Epithelial cell of esophagus (primary cell): ENCODE data around the gene TMEM123.

ENCODE experiments used
- DNase-seq: peaks from one replicate; pipeline ENCODE4 v3.0.0; 2010; ENCODE audit warnings: low read depth
- H3K4me3 ChIP-seq: 2 replicates; pipeline ENCODE4 v1.5.1; 2011; ENCODE audit warnings: mild to moderate bottlenecking, low read length, control low read depth
- TF ChIP-seq, protein P1 (sequence below): IDR thresholded peaks from 2 replicates; pipeline ENCODE4 v1.5.1; 2011; ENCODE audit warnings: low read depth, mild to moderate bottlenecking, low read length, control low read depth, inconsistent platforms; ENCODE audit not compliant: insufficient read depth; ENCODE audit errors: missing control alignments

Gene TMEM123

DNA sequence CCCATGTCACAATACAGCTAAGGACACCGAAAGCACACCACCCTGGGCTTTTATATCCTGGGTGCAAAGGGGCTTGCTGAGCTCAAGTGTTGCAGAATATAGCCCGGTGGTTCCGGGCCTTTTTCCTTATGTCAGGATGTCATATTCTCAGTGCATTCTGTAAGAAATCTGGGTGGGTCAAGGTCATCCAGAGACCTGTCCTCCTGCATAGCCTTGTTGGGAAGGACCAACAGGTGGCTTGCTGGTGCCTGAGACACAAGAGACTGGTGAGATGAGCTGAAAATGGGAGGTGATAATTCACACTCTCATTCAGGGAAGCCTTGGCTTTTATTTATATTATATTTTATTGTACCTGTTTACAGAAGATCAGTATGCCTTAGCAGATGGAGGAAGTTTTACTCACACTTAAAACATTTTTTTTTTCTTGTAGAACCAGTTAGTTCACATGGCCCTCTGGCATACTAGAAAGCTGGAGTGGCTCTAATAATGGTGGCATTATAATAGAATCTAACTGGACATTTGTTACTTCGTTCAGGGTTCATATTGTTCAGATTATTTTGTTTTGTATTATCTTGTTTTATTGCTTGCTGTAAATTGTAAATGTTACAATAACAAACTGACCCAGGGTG, 14.6 kb upstream of the TMEM123 start:
- TF ChIP-seq, protein P1, sequence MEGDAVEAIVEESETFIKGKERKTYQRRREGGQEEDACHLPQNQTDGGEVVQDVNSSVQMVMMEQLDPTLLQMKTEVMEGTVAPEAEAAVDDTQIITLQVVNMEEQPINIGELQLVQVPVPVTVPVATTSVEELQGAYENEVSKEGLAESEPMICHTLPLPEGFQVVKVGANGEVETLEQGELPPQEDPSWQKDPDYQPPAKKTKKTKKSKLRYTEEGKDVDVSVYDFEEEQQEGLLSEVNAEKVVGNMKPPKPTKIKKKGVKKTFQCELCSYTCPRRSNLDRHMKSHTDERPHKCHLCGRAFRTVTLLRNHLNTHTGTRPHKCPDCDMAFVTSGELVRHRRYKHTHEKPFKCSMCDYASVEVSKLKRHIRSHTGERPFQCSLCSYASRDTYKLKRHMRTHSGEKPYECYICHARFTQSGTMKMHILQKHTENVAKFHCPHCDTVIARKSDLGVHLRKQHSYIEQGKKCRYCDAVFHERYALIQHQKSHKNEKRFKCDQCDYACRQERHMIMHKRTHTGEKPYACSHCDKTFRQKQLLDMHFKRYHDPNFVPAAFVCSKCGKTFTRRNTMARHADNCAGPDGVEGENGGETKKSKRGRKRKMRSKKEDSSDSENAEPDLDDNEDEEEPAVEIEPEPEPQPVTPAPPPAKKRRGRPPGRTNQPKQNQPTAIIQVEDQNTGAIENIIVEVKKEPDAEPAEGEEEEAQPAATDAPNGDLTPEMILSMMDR = no peak
- peak; percentile 76 for DNase-seq
- no peak overlapping the region for H3K4me3 ChIP-seq

DNA sequence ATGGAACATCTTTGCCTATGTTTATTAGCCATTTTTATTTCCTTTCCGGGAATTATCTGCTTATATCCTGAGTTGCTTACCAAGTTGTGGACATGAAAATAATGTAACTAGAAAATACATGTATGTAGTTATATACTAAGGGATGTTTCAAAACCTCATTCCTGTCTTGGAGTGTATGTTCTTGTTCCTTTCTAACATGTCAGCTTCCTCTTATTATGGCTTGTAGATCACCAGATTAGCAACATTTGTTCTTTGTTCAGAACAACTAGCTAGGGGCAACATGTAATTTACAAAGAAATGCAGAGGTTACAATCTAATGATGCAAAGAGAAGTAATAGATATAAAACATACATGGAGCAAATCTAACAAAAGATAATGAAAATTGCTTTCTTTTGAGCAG, 13.1 kb upstream of the TMEM123 start:
- TF ChIP-seq, protein P1 = no peak

DNA sequence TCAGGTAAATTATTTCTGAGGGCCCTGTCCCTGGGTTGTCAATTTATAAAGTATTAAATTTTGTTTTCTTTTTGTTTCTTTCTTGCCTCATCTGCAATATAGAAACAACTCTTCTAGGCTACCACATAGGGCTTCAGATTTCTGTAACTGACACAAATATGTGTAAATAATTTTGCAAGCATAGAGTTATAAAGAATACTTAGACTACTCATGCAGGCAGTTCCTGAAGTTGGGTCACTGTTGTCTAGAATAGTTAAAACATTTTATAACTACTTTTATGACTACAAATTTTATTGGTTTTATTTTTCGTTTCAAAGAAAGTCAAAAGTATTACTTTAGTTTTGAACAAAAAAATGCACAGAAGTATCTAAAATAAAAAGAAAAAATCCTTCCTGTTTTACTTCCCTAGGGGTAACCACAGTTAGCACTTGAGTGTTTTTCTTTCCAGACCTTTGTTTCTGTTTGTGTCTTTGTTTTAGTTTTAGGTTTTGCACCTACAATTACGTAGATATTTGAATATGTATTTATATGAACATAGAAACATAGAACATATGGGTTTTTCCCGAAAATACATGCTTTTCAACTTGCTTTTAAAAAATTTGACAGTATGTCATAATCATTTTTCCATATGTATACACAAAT, 12.4 kb upstream of the TMEM123 start:
- no peak overlapping the region for H3K4me3 ChIP-seq
- no peak for DNase-seq
- TF ChIP-seq, protein P1 = no peak

More for the DNA sequence above, 13.1 kb upstream of the TMEM123 start:
- no peak overlapping the region for H3K4me3 ChIP-seq
- no peak for DNase-seq

DNA sequence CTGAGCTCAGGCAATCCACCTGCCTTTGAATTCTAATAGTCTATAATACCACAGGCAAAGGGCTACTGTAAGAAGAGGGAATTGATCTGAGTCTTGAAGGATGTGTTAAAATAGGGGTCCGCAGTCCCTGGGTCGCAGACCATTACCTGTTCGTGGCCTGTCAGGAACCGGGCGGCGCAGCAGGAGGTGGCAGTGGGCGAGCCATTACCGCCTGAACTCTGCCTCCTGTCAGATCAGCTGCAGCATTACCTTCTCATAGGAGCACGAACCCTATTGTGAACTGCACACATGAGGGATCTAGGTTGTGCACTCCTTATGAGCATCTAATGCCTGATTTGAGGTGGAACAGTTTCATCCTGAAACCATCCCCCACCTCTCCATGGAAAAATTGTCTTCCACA, 11.5 kb upstream of the TMEM123 start:
- TF ChIP-seq, protein P1 = no peak
- no peak overlapping the region for H3K4me3 ChIP-seq
- no peak for DNase-seq

DNA sequence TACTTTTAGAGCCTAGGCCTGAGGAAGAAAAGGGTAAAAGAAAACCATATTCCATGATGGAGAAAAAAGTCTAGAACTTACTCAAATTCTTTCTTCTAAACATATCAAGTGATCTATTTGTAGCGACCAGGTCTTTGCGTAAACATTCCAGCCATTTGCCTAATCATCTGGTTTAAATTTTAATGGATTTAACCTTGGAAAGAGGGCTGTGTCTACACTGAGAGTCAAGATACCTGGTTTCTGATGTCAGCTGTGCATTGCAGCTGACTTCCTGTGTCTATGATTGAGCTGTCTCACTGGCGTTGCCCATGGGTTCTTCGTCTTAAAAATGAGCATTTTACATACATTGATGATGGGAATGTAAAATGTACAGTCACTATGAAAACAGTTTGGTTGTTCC, 10.0 kb upstream of the TMEM123 start:
- H3K4me3 ChIP-seq = no peak overlapping the region
- TF ChIP-seq, protein P1 = no peak
- DNase-seq = no peak

DNA sequence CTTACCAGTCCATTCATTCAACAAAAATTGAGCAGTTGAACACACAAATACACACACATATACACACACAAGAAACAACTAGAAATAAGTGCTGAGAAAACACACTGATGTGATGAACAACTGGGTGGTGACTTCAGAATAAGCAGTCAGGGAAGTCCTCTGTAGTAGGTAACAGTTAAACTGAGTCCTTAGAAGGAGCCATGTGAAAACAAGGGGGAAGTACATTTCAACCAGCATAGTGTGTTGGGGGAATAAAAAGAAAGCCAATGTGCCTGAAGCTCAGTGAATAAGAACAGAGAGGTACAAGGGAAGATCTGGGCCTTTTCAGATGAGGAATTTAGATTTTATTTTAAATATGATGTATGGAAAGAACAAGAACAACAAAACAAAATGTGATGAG, 6.8 kb upstream of the TMEM123 start:
- no peak overlapping the region for H3K4me3 ChIP-seq
- TF ChIP-seq, protein P1 = no peak
- no peak for DNase-seq

DNA sequence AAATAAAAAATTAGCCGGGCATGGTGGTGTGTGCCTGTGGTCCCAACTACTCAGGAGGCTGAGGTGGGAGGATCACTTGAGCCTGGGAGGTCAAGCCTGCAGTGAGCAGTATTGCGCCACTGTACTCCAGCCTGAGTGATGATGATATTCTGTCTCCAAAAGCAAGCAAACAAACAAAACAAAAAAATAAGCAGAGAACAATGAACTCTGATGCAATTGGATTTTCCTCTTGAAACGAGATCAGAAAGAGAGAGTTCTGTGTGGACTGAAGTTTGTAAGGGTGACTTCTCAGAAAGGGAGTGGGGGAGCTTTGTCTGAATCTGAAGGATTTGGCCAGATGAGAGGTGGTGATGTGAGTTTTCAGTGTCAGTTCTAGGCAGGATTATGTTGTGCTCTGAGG, 6.0 kb upstream of the TMEM123 start:
- peak; percentile 53 for DNase-seq
- no peak overlapping the region for H3K4me3 ChIP-seq
- TF ChIP-seq, protein P1 = no peak
